SKM-1 (cell line): ENCODE measurements around the gene CHERP.
"Not testable (repeated sequence)": the region's sequence is repeated elsewhere in the genome, so short reads cannot be mapped to it uniquely, and the experiment has no call there.

Experiments
- DNase-seq: peaks from one replicate; lab custom pipeline; 2025; ENCODE audit not compliant: unreplicated experiment; lab: John Stamatoyannopoulos, UW

Gene CHERP

DNA sequence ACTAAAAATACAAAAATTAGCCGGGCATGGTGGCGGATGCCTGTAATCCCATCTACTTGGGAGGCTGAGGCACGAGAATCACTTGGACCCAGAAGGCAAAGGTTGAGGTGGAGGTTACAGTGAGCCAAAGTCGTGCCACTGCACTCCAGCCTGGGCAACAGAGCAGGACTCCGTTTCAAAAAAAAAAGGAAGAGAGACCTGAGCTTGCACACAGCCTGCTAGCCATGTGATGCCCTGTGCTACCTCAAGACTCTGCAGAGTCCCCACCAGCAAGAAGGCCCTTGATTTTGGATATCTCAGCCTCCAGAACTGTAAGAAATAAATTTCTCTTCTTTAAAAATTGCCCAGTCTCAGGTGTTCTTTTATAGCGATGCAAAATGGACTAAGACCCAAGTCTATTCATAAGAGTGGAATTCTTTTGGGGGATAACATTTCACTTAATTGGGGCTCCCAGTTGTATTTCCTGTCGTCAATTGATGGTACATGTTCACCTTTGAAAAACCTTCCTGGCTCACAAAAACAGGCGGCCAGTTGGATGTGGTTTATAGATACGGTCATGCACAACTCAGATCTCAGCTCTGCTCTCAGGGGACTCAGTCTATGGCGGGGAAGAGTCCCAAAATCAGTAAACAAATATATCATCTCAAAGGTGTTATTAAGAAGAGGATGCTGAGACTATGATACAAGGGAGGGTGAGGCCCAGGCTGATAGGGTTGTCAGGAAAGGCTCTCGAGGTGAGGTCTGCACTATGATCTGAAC is 2.4 kb upstream of the CHERP start:
- DNase-seq, result no peak

- not testable (repeated sequence) for DNase-seq
Measured at GRCh38 chr19:16543734-16544133, 1.5 kb upstream of the CHERP start.

DNA sequence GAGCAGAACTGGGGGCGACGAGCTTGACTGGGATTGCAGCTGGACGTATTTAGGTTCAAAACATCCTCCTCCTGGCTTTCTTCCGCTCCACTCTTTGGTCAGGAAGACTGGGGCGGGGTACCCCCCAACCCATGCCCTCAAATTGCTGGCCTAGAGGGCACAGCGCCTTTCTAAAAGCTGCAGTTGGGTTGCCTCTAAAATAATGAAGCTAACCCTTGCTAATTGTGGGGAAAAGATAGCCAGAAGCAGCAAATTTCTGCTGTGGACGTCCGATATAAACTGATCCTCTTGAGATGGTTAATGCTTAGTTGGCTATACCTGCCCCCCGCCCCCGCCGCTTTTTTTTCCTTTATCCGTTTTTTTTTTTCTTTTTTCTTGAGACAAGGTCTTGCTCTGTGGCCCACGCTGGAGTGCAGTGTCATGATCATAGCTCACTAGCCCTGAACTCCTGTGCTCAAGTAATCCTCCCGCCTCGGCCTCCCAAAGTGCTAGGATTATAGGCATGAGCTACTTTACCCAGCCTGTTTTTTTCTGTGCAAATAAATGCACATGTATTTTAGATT is 754 bp upstream of the CHERP start:
- no peak for DNase-seq

DNA sequence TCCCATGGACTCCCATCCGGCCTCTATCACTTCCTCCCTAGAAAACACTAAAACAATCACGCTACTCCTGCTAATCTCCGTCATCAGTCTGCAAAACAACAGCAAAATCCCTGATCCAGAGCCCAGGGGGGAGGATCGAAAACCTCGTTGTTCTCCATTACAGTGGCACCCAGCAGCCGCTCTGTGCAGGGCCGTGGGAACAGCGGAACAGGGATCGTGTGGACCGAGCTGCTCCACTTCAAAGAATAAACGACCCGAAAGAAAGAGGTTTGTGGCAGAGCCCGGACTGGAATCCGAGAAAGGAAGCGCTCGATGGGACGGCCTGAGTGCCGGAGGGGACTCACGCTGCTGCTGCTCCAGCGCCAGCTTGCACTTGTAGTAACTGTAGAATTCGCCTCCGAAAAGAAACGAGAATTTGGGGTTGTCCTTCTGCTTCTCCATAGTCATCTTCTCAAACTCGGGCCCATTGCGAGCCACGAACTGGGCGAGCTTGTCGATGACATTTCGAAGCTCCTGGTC is 652 bp downstream of the CHERP start:
- no peak for DNase-seq

DNA sequence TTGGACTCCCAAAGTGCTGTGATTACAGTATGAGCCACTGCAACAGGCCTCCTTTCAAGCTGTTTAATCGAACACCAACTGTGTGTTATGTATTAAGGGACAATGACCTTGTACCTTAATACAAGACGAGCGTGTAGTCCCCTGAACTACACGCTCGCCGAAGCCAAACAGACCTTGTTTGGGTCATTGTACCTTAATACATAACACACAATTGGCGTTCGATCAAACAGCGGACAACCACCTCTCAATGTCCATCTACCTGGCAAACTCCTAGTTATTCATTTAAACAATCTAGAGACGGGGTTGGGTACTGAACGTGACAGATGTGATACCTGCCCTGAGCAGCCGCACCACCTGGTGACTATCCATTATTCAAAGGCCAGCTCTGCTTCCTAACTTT is 1.3 kb downstream of the CHERP start:
- DNase-seq, result no peak

- no peak for DNase-seq
Measured at GRCh38 chr19:16537111-16537510, 5.1 kb downstream of the CHERP start.

- DNase-seq, result no peak
Measured at GRCh38 chr19:16536130-16536529, 6.1 kb downstream of the CHERP start.

GRCh38 chr19:16535381-16535780 is 6.9 kb downstream of the CHERP start:
- DNase-seq, result no peak

GRCh38 chr19:16532440-16533234 is 9.6 kb downstream of the CHERP start:
- DNase-seq, result no peak

DNA sequence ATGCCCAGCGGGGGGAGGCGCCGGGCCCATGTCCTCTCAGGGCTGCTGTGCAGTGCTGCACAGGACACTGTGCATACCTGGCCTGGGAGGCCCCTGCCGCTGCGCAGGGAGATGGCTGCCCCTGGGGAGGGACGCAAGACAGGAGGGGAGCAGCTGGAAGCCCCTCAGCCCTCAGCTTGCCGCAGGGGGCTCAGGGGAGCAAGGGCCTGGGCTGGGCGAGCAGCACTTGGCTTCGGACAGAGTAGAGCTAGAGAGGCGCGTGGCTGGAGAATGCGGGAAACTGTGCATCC is 10.9 kb downstream of the CHERP start:
- no peak for DNase-seq

DNA sequence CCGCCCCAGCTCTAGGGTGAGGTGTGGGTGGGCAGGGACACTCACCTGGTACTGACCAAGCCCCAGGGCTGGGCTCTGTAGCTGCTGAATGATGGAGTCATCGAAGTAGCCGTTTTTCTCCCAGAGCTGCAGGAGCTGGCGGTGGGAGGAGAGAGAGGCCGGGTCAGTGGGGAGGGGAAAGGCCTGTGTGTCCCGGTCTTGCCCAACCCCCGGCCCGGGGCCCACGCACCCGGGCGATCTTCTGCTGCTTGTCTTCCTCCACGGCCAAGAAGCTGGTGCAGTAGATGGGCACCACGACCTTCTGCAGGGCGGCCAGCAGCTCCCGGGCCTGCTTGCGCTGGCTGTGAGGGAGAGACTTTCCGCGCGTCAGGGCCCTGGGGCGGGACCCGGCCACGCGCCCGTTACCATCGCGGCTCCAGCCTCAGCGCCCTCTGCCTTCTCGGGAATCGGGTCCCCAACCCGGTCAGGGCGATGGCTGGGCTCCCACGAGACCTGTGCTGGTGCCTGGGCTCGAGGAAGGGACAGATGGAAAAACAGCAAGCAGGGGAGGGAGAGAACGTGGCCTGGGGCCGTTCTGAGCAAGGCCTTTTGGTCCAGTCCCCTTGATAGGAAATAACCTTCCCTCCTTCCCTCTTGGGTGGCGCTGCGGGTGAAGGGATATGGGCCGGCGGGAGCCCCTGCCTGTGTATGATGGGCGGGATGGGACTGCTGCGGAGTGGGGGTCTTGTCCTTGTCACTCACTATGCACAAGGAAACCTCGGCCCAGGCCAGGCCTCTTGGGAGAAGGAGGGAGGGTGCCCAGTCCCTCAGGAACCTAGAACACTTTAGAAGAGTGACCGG is 11.5 kb downstream of the CHERP start:
- DNase-seq, result no peak

- no peak for DNase-seq
Measured at GRCh38 chr19:16529466-16530144, 12.6 kb downstream of the CHERP start.

- peak; percentile 18 for DNase-seq
Measured at GRCh38 chr19:16527971-16528521, 14.2 kb downstream of the CHERP start.

GRCh38 chr19:16527334-16527935 is 14.8 kb downstream of the CHERP start:
- no peak for DNase-seq

DNA sequence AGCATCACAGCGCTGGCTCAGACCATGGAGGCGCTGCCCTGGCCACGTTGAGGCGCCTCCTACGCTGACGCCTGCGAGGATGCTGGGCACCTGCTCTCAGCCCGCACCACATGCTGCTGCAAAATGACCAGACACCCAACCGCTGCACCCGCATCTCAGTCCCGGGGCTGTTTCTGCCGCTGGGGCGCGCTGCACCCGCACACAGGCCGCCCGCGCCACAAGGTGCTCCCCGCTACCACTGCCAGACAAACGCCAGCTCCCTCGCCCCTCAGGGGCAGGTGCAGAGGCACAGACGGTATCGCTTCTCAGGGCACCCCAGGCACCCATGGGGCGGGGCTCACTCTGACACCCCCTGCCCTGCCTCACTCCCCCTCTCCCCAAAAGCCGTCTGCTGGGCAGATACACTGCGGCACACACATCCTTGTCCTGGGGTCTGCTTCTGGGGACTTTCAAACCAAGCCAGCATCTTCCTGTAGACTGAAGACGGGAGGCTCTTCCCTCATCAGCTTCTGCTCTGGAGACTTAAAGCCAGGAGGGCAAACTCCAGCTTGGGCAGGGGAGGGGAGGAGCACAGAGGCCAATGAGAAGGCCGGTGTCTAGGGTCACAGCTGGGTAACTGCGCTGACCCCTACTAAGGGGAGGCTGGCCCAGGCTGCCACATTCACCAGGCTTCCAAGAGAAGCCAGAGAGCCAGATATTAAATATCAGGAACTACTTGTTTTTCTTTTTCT is 16.3 kb downstream of the CHERP start:
- DNase-seq, result no peak

- DNase-seq, result no peak
Measured at GRCh38 chr19:16524991-16525734, 17.1 kb downstream of the CHERP start.

- DNase-seq, result no peak
Measured at GRCh38 chr19:16522559-16523377, 19.5 kb downstream of the CHERP start.
